NAMALWA (cell line): ENCODE results near the gene SLC66A1.
A peak's percentile ranks its signal among the peaks of the same experiment; 100 is the strongest.
"Not testable (repeated sequence)": the region's sequence is repeated elsewhere in the genome, so short reads cannot be mapped to it uniquely, and the experiment has no call there.

ENCODE experiments used
- DNase-seq: peaks from one replicate; pipeline ENCODE4 v3.0.0-alpha.2; 2015; ENCODE audit warnings: low spot score

The SLC66A1 gene

GRCh38 chr1:19311931-19312781 lies at the start of gene SLC66A1, which contains the start of gene AKR7A2:
SLC66A1 (plus strand) TSS chr1:19312326; CDS start chr1:19317678, 5,352 bp downstream.
AKR7A2 (minus strand) TSS chr1:19312144; CDS start chr1:19312124, 20 bp downstream.
- peak; percentile 91 for DNase-seq

GRCh38 chr1:19262744-19263143 lies 49.4 kb upstream of the SLC66A1 start:
- DNase-seq: peak; percentile 7

DNA sequence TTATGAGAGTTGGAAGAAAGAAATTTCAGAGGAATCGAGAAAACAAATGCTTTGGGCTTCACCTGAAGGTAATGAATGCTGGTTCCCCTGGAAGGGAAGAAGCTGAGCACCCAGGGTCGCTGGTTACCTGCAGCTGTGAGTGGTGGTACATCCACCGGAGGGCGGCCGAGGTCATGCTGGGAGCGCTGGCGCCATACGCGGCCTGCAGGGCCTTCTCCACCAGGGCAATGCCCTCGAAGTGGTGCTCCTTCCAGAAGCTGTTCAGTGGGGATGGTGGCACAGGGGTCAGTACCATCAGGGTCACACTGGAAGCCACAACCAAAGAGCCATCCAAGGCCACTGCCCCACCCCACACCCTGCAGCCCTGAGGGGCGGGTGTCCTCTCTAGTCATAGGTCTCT lies 43.7 kb upstream of the SLC66A1 start:
- DNase-seq: peak; percentile 0

DNA sequence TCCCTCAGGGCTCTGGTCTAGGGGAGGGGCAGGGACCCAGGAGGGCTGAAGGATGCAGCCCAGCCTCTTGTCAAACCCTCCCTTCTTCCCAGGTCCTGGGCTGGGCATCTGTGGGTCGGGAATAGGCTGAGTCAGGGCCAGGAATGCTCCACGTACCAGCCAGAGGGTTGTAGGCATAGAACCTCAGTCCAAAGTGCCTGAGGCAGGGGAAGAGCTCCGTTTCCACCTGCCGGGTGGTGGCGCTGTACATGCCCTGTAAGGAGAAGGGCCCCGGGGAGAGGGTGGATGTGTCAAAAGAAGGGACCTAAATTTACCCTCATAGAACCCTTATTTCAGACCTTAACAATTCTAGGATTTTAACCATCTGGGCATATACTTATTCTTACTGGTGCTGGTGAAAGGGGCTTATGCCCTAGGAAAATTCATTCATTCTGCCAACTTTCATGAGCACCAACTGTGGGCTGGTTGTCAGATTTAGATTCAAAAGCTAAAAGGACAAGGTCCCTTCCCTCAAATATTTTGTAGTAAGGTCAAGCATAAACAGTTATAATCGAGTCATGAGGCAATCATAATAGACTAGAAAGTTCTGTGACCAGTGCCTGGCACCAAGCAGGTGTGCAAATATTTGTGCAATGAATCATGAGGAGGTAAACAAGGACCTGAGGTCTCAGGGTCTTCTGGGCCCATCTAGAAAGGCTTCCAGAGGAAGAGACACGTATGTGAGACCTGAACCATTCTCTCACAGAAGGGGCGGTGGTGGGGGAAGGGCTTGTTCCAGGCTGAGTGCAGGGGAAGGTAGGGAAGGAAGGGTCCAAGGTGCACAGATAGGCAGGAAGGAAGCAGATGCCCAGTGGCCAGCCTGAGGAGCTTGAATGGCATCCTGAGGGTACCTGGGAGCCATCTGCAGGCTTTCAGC lies 42.4 kb upstream of the SLC66A1 start:
- peak; percentile 10 for DNase-seq

GRCh38 chr1:19270343-19270730 lies 41.8 kb upstream of the SLC66A1 start:
- not testable (repeated sequence) for DNase-seq

- peak; percentile 0 for DNase-seq
Measured at GRCh38 chr1:19272064-19272463, 40.1 kb upstream of the SLC66A1 start.

- no peak for DNase-seq
Measured at GRCh38 chr1:19273106-19273843, 38.9 kb upstream of the SLC66A1 start.

- not testable (repeated sequence) for DNase-seq
Measured at GRCh38 chr1:19273844-19274531, 38.1 kb upstream of the SLC66A1 start.

GRCh38 chr1:19274636-19275035 lies 37.5 kb upstream of the SLC66A1 start:
- DNase-seq: no peak

GRCh38 chr1:19283891-19284290 lies 28.2 kb upstream of the SLC66A1 start:
- no peak for DNase-seq

DNA sequence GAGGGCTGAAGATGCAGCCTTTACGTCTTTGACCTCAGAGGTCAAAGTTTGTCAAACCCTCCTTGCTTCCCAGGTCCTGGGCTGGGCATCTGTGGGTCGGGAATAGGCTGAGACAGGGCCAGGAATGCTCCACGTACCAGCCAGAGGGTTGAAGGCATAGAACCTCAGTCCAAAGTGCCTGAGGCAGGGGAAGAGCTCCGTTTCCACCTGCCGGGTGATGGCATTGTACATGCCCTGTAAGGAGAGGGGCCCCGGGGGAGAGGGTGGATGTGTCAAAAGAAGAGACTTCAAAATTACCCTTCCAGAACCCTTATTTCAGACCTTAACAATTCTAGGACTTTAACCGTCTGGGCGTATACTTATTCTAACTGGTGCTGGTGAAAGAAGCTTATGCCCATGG lies 27.2 kb upstream of the SLC66A1 start:
- DNase-seq: no peak

DNA sequence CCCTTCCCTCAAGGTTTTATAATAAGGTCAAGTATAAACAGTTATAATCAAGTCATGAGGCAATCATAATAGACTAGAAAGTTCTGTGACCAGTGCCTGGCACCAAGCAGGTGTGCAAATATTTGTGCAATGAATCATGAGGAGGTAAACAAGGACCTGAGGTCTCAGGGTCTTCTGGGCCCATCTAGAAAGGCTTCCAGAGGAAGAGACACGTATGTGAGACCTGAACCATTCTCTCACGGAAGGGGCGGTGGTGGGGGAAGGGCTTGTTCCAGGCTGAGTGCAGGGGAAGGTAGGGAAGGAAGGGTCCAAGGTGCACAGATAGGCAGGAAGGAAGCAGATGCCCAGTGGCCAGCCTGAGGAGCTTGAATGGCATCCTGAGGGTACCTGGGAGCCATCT lies 26.8 kb upstream of the SLC66A1 start:
- DNase-seq: not testable (repeated sequence)

GRCh38 chr1:19285807-19286206 lies 26.3 kb upstream of the SLC66A1 start:
- DNase-seq: not testable (repeated sequence)

GRCh38 chr1:19287436-19288185 lies 24.5 kb upstream of the SLC66A1 start:
- peak; percentile 0 for DNase-seq

- peak; percentile 0 for DNase-seq
Measured at GRCh38 chr1:19288324-19289241, 23.5 kb upstream of the SLC66A1 start, which contains the start of gene AKR7A3. AKR7A3 (minus strand) TSS chr1:19288770; CDS start chr1:19288709, 61 bp downstream.

GRCh38 chr1:19289244-19289643 lies 22.9 kb upstream of the SLC66A1 start:
- no peak for DNase-seq

DNA sequence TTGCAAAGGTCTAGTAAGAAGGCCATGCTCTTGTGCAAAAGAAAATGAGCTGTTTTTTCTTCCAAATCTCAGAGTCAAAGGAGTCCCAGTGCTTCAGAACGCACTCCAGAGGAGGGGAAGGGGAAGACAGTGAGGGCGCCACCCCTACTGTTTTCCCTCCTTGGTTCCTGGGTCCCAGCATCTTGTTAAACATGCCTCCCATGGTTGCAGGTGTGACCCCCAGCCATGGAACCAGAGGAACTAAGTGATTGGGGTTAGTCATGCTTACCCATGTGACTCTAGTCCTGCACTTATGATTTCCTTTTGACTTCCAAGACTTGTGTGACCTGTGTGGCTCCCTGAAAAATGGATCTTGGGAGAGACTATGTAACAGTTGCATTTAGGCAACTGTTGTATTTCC lies 17.5 kb upstream of the SLC66A1 start:
- peak; percentile 1 for DNase-seq

DNA sequence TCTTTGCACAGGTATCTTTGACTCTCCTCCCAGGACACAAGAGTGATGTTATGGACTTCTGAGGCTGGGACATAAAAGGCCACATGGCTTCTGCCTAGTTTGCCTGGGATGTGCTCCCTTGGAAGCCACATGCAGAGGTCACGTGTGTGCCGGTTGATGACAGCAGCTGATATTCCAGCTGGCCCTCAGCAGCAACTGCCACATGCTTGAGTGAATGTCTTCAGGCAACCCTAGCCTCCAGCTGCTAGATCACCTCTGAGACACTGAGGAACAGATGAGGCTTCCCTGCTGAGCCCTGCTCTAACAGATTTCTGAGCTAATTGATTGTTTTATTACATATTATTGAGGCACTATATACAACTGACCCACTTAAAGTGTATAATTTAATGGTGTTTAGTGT lies 11.9 kb upstream of the SLC66A1 start:
- peak; percentile 28 for DNase-seq

DNA sequence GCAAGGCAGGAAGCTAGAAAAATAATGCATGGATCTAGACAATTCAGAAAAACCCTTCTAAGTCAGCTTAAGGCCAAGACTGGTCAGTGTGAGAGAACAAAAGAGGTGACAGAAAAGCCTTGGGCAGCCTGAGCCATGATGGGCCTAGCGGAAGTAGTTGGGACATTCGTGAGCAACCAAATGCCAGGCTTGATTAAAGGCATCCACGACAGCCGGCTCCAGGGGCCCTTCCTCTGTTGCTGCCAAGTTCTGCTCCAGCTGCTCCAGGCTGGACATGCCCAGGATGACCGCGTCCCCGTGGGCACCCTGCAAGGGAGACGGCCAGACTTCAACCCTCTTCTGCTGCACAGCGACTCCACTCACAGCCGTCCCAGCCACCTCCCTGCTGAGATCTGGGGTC lies 8.0 kb upstream of the SLC66A1 start:
- DNase-seq: not testable (repeated sequence)
